GM20431 (cell line): ENCODE data around the gene TIMM8A.
"Not testable (repeated sequence)": the region's sequence is repeated elsewhere in the genome, so short reads cannot be mapped to it uniquely, and the experiment has no call there.

Experiments
- in situ Hi-C: fragments of 300-500 bp; cut with MseI, MboI; formaldehyde crosslinking; loops from one replicate; pipeline ENCODE4 v1.15.0; 2020; ENCODE audit warnings: low sequenced_read_pairs; ENCODE audit not compliant: unreplicated experiment

Gene TIMM8A

DNA sequence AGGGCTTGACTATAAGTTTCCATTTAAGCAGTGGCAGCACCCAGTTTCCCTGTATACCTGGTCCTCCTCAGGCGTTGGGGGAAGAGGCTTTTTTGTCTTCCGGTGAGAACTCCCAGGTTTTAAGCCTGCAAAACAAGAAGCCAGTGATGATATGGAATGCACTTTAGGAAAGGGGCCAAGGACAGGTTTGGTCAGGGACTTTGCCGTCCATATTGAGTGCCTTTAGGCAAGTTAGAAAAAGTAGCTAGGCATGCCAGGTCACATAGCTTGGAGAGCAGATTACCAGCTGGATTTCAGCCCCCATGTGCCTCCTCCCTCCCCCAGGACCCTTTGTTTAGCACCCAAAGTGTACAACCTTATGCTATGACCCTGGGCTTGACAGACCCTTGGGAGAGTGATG lies 13.6 kb upstream of the TIMM8A start:
- in situ Hi-C loops, result no loop called here

DNA sequence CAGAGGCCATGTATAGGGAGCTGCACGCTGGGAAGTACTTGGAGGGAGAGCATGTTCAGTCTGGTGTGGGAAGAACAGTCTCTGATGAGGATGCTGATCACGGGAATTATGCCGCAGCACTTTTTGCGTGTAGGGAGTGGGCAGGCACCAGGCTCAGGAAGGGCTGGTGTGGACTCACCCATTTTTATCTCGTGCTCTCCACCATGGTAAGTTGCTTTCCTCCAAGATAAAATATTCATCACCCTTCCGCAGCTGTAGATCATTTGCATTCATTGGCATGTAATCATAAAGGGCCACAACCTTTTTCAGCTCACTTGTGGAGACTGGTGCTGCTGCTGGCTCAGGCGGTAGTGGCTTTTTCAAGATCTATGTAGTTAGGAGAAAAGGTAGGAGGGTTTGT lies 11.8 kb upstream of the TIMM8A start:
- in situ Hi-C loops, result no loop called here

DNA sequence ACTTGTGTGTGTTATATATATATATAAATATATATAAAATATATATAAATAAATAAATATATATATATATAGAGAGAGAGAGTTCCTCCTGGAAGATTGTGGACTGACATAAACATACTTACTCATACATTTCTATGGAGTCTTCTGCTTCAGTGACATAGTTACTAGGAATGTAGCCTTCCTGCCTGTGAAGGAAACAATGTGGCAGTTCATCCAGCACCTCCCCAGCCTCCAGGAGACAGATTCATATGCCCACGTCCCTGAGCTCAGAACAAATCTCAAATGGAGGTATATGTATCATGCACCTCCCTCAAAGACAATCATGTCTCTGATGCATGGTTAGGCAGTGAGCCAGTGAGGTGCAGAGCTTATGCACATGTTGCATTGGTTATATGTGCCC lies 11.4 kb upstream of the TIMM8A start:
- in situ Hi-C loops, result no loop called here

DNA sequence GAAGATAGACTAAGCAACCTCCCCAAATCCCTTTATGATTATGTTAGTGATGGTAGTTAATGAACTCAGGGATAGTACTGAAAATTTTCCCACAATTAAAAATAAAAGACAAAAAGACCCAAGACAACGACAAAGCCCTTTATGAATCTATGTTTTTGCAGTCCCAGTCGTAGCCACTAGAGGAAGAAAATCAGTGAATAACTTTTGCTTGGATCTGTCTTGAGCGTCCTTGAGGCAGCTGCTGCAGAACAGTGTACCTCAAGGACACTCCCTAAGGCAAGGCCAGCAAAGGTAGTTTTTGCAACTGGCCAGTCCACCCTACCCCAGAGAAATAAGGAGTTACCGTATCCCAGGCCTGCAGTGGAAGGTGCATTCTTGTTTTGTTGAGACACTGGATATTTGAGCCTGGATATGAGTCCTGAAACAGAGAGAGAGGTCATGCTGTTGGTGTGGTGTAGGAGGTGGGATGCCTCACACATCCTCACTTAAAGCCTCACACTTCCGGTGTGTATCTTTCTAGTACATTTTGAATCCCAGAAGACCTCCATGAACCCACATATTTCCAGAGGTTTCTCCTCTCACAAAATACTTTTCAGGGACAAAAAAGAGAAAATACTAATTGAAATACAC lies 8.7 kb upstream of the TIMM8A start:
- in situ Hi-C loops, result no loop called here

DNA sequence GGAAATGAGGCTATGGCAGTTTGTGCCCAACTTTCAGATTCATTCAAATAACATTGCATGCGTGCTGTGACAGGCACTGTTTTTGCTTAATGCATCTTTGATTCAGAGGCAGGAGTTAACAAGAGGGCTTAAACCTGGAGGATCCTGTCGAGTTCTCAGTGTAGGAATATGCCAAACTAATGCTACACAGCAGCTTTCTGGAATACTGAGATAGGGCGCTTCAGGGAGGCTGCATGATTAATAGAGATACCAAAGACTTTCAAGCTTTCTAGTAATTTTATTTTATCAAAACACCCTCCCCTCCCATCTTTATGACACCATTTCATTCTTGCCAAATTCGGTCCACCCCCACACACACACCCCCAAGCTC lies 636 bp upstream of the TIMM8A start:
- in situ Hi-C loops, result no loop called here

DNA sequence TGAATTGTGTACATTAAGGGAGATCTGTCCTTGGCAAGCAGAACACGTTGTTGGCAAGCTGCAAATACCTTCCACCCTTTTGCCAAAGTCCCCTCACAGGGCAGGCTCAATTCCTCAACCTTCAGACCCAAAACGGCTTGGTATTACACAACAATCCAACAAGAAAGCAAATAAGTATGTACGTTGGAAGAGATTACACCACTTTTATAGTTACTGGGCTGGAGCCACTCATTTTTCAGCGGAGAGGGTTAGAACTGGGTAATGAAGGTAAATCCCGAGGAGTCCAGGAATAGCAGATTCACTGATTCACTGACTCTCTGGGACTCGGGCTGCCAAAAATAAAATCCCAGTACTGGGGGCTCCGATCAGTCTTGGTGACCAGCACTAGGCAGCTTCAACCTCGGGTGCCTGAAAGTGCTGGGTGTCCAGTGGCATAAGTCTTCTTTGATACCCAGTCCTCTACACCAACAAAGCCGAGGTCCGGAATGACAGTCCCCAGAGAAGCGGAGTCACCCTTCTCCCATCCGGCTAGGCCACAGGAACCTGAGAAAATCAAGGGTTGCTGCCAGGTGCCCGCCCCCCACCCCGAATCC lies 587 bp downstream of the TIMM8A start:
- in situ Hi-C loops, result no loop called here

DNA sequence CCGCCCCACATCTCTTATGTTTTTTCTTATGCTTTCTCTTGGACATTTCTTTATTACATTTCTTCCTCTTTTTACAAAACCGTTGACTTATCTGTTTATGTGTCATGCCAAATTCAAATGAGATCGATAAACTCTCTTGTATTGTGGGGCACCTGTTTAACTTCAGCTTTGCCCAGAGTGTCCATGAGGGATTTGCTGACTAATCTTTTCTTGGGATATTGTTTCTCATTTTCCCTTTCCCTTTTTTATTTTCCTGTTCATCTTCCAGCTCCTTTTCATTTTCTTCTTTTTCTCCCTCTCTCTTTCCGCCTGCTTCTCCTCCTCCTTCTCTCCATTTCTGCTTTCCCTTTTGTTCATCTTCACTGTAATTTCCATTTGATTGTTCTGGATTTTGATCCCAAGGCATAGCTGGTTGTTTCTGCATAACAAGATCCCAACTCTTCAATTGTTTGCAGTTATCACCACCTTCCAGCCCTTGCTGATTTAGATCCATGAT lies 10.7 kb downstream of the TIMM8A start:
- in situ Hi-C loops, result no loop called here

DNA sequence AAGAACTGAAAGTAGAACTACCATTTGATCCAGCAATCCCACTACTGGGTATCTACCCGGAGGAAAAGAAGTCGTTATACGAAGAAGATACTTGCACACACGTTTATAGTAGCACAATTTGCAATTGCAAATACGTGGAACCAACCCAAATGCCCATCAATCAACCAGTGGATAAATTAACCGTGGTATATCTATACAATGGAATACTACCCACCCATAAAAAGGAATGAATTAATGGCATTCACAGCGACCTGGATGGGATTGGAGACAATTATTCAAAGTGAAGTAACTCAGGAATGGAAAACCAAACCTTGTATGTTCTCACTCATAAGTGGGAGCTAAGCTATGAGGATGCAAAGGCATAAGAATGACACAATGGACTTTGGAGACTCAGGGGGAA lies 14.2 kb downstream of the TIMM8A start:
- in situ Hi-C loops, result not testable (repeated sequence)

DNA sequence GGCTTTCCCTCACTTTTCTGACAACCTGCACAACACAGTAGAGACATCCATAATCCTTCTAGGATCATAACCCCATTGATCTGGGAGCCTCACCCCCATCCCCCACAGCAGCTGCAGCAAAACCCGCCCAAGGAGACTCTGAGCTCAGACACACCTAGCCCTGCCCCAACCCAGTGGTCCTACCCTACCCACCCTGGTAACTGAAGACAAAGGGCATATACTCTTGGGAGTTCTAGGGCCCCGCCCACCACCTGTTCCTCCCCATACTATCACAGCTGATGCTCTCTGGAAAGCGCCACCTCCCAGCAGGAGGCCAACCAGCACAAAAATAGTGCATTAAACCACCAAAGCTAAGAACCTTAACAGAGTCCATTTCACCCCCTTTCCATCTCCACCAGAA lies 21.9 kb downstream of the TIMM8A start:
- in situ Hi-C loops, result not testable (repeated sequence)

DNA sequence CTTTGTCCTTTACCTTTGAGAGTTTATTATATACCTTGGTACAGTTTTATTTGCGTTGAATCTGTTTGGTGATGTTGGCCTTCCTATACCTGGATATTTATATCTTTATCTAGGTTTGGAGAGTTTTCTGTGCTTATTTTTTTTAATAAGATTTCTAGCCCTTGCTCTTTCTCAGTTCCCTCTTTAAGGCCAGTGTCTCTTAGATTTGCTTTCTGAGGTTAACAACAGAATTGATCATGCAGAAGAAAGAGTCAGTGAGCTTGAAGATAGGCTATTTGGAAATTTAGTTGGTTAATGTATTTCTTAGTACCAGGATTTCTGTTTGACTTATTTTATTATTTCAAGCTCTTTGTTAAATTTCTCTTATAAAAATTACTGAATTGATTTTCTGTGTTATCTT lies 44.8 kb downstream of the TIMM8A start:
- in situ Hi-C loops, result no loop called here
